PC-3 (cell line): ENCODE measurements around the gene DERA. TPM values are rescaled to one million over a fixed set of nuclear protein-coding genes. Genes with fewer than 3 reads are reported as not detected.

Experiments
- ATAC-seq: fragments of 200-7000 bp; cut with Tn5 transposase; 2 replicates; pipeline ENCODE4 v1.9.1; 2020; ENCODE audit warnings: mild to moderate bottlenecking, moderate library complexity
- BruUV-seq: library from RNA; stranded (reverse); fragments of 400-500 nt; replicated peaks from 2 replicates; lab custom pipeline; 2021; lab: Mats Ljungman, UMichigan
- CTCF ChIA-PET: fragments of 300-600 bp; sonication (Branson Sonifier 250); formaldehyde crosslinking; loops from one replicate; lab custom pipeline; 2022; ENCODE audit warnings: antibody characterized with exemption; lab: Charles Lee
- POLR2A ChIA-PET: fragments of 300-600 bp; sonication (Branson Sonifier 250); formaldehyde crosslinking; loops from one replicate; lab custom pipeline; 2022; ENCODE audit warnings: antibody characterized with exemption; ENCODE audit not compliant: unreplicated experiment; lab: Charles Lee
- DNase-seq: peaks from one replicate; pipeline ENCODE4 v3.0.0-alpha.2; 2015
- H2AFZ ChIP-seq: fragments of 300-600 bp; sonication (generic); 2 replicates; pipeline ENCODE4 v1.6.0; 2016; ENCODE audit warnings: antibody characterized with exemption, low read length
- H3F3A ChIP-seq: fragments of 300-600 bp; sonication (generic); one replicate; pipeline ENCODE4 v1.6.0; 2017; ENCODE audit warnings: antibody characterized with exemption, low read length, control low read depth, mild to moderate bottlenecking; ENCODE audit not compliant: unreplicated experiment
- H3K27ac ChIP-seq: fragments of 300-600 bp; sonication (generic); 2 replicates; pipeline ENCODE4 v1.5.1; 2016; ENCODE audit warnings: mild to moderate bottlenecking, low read length
- H3K27me3 ChIP-seq: fragments of 300-600 bp; sonication (generic); 2 replicates; pipeline ENCODE4 v1.6.1; 2016; ENCODE audit warnings: low read length, mixed read lengths
- H3K36me3 ChIP-seq: fragments of 300-600 bp; sonication (generic); 2 replicates; pipeline ENCODE4 v1.6.1; 2016; ENCODE audit warnings: low read depth, mixed run types, low read length, mixed read lengths
- H3K4me1 ChIP-seq: fragments of 300-600 bp; sonication (generic); 2 replicates; pipeline ENCODE4 v1.5.1; 2016; ENCODE audit warnings: low read length; ENCODE audit not compliant: insufficient read depth
- H3K4me2 ChIP-seq: fragments of 300-600 bp; sonication (generic); 2 replicates; pipeline ENCODE4 v1.6.0; 2016; ENCODE audit warnings: low read length
- H3K4me3 ChIP-seq: fragments of 300-600 bp; sonication (generic); 2 replicates; pipeline ENCODE4 v1.5.1; 2016; ENCODE audit warnings: mild to moderate bottlenecking, low read length, mixed read lengths
- H3K79me2 ChIP-seq: fragments of 300-600 bp; sonication (generic); 2 replicates; pipeline ENCODE4 v1.6.1; 2017; ENCODE audit warnings: low read length, mixed read lengths
- H3K9ac ChIP-seq: fragments of 300-600 bp; sonication (generic); 2 replicates; pipeline ENCODE4 v1.6.0; 2016; ENCODE audit warnings: mild to moderate bottlenecking, low read length
- H3K9me2 ChIP-seq: fragments of 300-600 bp; sonication (generic); replicated peaks from 2 replicates; pipeline ENCODE4 v1.6.1; 2016; ENCODE audit warnings: mixed run types, low read length, mixed read lengths
- H3K9me3 ChIP-seq: fragments of 300-600 bp; sonication (generic); 2 replicates; pipeline ENCODE4 v1.6.1; 2016; ENCODE audit warnings: low read length, mixed read lengths
- H4K20me1 ChIP-seq: fragments of 300-600 bp; sonication (generic); 2 replicates; pipeline ENCODE4 v1.6.1; 2016; ENCODE audit warnings: low read length, mixed read lengths
- CTCF ChIP-seq: fragments of 300-600 bp; sonication (generic); conservative IDR thresholded peaks from 2 replicates; pipeline ENCODE4 v1.5.1; 2017; ENCODE audit warnings: antibody characterized with exemption, low read depth, mild to moderate bottlenecking, low read length
- EZH2 ChIP-seq: fragments of 300-600 bp; sonication (generic); IDR thresholded peaks from one replicate; pipeline ENCODE4 v1.6.1; 2017; ENCODE audit warnings: antibody characterized with exemption, mild to moderate bottlenecking, low read length; ENCODE audit not compliant: unreplicated experiment
- EZH2phosphoT487 ChIP-seq: fragments of 300-600 bp; sonication (generic); IDR thresholded peaks from 2 replicates; pipeline ENCODE4 v1.6.1; 2018; ENCODE audit warnings: mild to moderate bottlenecking, antibody characterized with exemption, low read length, borderline replicate concordance
- intact Hi-C: fragments of 100-400 bp; cut with micrococcal nuclease; formaldehyde crosslinking; loops from 2 replicates; pipeline ENCODE4 v1.9.0; 2023
- total RNA-seq: library from RNA; depleted of rRNA; stranded (reverse); fragments of >200 nt; gene quantifications from 2 replicates; pipeline ENCODE4 v1.2.3, GENCODE V29; 2014

The DERA gene
- total RNA-seq, 1 experiment from 2014 or later = 49.4 TPM

GRCh38 chr12:16002880-16003279 is 91.7 kb downstream of the DERA start:
- no peaks in the 10 kb centered on the region for H3K9me3 ChIP-seq
- H3F3A ChIP-seq = no peaks in the 10 kb centered on the region
- no peak for DNase-seq
- no peak overlapping the region for H3K4me2 ChIP-seq
- intact Hi-C loops = no loop called here
- no peaks in the 10 kb centered on the region for H3K9me2 ChIP-seq
- no peak overlapping the region for H3K4me3 ChIP-seq
- no peak overlapping the region for H3K9ac ChIP-seq
- H4K20me1 ChIP-seq = no peaks in the 10 kb centered on the region
- no peak overlapping the region for H2AFZ ChIP-seq
- BruUV-seq = no TSS peak
- H3K36me3 ChIP-seq = no peaks in the 10 kb centered on the region
- H3K79me2 ChIP-seq = no peaks in the 10 kb centered on the region
- ChIA-PET CTCF (no interaction called here), POLR2A (no interaction called here)
- TF ChIP-seq CTCF = no peak
- no peak for TF ChIP-seq EZH2
- TF ChIP-seq EZH2phosphoT487 = no peak
- no peaks in the 10 kb centered on the region for H3K4me1 ChIP-seq
- H3K27ac ChIP-seq = no peak overlapping the region
- H3K27me3 ChIP-seq = no peaks in the 10 kb centered on the region
- ATAC-seq = no peak

DNA sequence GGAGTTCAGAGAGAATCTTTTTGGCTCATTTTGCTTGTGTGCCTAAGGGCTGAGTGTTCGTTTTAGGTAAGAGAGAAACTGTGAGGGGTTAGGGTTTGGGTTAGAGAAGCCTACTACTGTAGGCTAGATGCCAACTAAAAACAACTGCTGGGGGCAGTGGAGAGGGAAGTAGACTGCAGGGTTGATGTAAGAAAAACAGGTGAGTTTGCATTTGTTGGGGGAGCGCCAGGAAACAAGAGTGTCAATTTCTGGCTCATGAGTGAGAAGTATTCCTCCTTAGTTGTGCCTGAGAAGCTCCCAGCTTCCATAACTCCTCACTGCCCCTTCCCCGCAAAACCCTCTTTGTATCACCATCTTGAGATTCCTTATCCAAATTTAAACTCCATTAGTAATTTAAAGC is 92.3 kb downstream of the DERA start:
- no peaks in the 10 kb centered on the region for H3F3A ChIP-seq
- no peaks in the 10 kb centered on the region for H3K27me3 ChIP-seq
- POLR2A ChIA-PET = no interaction called here
- H3K4me2 ChIP-seq = no peak overlapping the region
- no peak for DNase-seq
- no peaks in the 10 kb centered on the region for H3K4me1 ChIP-seq
- intact Hi-C loops = no loop called here
- H3K9ac ChIP-seq = no peak overlapping the region
- no peaks in the 10 kb centered on the region for H3K36me3 ChIP-seq
- no TSS peak for BruUV-seq
- no peaks in the 10 kb centered on the region for H3K9me2 ChIP-seq
- TF ChIP-seq EZH2phosphoT487 (no peak), EZH2 (no peak), CTCF (no peak)
- no peak overlapping the region for H2AFZ ChIP-seq
- no peak overlapping the region for H3K27ac ChIP-seq
- no peaks in the 10 kb centered on the region for H3K79me2 ChIP-seq
- CTCF ChIA-PET = no interaction called here
- H3K4me3 ChIP-seq = no peak overlapping the region
- ATAC-seq = no peak
- no peaks in the 10 kb centered on the region for H3K9me3 ChIP-seq
- H4K20me1 ChIP-seq = no peaks in the 10 kb centered on the region

GRCh38 chr12:16006752-16007151 is 95.6 kb downstream of the DERA start:
- no TSS peak for BruUV-seq
- no peak for ATAC-seq
- POLR2A ChIA-PET = no interaction called here
- TF ChIP-seq EZH2 (no peak), EZH2phosphoT487 (no peak), CTCF (no peak)
- no peaks in the 10 kb centered on the region for H4K20me1 ChIP-seq
- no peaks in the 10 kb centered on the region for H3F3A ChIP-seq
- H2AFZ ChIP-seq = no peak overlapping the region
- H3K4me2 ChIP-seq = no peak overlapping the region
- no peak for DNase-seq
- H3K79me2 ChIP-seq = no peaks in the 10 kb centered on the region
- intact Hi-C loops = no loop called here
- no peak overlapping the region for H3K9ac ChIP-seq
- no peak overlapping the region for H3K27ac ChIP-seq
- H3K4me1 ChIP-seq = no peaks in the 10 kb centered on the region
- no peaks in the 10 kb centered on the region for H3K27me3 ChIP-seq
- H3K4me3 ChIP-seq = no peak overlapping the region
- no peaks in the 10 kb centered on the region for H3K9me2 ChIP-seq
- CTCF ChIA-PET = no interaction called here
- H3K9me3 ChIP-seq = no peaks in the 10 kb centered on the region
- no peaks in the 10 kb centered on the region for H3K36me3 ChIP-seq
